Gastroesophageal sphincter (tissue), 3 donors: ENCODE results near the gene OMA1.

Experiments
- CTCF ChIP-seq, 4 experiments: fragments of 200-600 bp in 2 of 4; fragments of 450-650 bp in 2 of 4; sonication (generic) in 1 of 4; IDR thresholded peaks; one replicate each; pipeline ENCODE4 v1.5.1; 2017 to 2019; ENCODE audit warnings: antibody characterized with exemption in 4 of 4, mild to moderate bottlenecking in 2 of 4, moderate library complexity in 2 of 4
- EP300 ChIP-seq: sonication (generic); formaldehyde crosslinking; IDR thresholded peaks from one replicate; pipeline ENCODE4 v1.6.1; 2017; ENCODE audit warnings: antibody characterized with exemption, mild to moderate bottlenecking
- POLR2A ChIP-seq, 2 donors: fragments of 450-650 bp; IDR thresholded peaks; one replicate each; pipeline ENCODE4 v1.6.1; 2017; ENCODE audit warnings: antibody characterized with exemption in 2 of 2, mild to moderate bottlenecking in 2 of 2, moderate library complexity in 1 of 2
- POLR2AphosphoS5 ChIP-seq: sonication (generic); formaldehyde crosslinking; IDR thresholded peaks from one replicate; pipeline ENCODE4 v1.6.1; 2017; ENCODE audit warnings: antibody characterized with exemption

DNA sequence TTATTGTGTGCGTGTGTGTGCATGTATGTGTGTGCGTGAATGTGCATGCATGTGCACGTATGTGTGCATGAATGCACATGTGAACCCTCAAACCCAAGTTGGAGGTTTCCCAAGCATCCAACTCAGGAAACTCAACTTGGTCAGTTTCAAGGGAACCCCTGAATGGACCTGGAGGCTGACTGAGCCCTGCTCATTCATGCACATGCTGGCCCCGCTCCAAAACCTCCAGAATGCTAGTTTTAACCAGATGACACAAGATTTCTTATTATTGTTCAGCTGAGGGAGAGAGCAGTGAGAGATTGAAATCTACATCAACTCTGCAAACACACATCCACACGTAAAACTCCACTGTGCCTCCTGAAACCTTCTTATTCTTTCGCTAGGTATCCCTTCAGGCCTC, 104.4 kb downstream of the OMA1 start:
- TF ChIP-seq CTCF (IDR thresholded peaks at IDR 0.05) (no peak), EP300 (no peak), POLR2A (IDR thresholded peaks at IDR 0.05) (no peak), POLR2AphosphoS5 (no peak)
